ENCODE results near the gene COL11A1.

COL11A1 gene

DNA sequence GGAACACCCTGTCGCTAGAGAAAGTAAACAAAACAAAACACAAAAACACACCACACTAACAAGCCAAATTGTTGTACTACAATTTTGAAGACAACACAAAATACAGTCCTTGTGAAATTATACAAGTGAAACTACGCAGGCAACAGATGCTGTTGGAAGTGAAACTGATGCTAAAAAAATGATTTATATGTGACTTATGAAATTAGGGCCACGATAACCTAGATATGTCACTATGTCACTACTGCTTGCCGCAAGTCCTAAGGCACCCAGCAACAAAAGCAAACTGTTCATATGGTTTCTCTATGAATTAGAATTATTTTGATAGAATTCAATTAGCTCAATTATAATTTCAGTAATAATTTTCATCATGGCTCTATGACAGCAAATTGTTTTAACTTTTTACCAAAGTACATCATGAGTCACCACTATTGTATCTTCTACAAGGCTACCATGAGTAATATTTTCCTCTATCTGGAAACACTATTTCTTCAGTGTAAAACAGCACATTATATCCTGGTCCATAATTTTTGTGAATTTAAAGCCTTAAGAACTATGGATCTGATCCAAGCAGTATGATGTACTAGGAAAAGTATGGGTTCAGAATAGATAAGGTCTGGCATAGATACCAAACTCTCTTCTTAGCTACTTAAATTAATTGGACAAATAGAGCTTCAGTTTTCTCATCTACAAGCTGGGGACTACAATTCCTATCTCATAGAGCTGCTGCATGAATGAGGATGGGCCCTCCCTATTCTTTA, 216.3 kb downstream of the COL11A1 start:
- H3K9me3 ChIP-seq (ENCODE audit: insufficient read depth, low read depth, low read length), result no peaks in the 10 kb centered on the region
- H3K14ac ChIP-seq (ENCODE audit: low read length), result no peak overlapping the region
- peak overlapping the region; percentile 26 for H4K91ac ChIP-seq (ENCODE audit: low read depth, low read length)
- no peak overlapping the region for H4K8ac ChIP-seq (ENCODE audit: low read depth, low read length)
- H3K79me1 ChIP-seq (ENCODE audit: low read length), result no peaks in the 10 kb centered on the region
- H3K4me3 ChIP-seq (ENCODE audit: low read depth, low read length), result no peak overlapping the region
- no peak overlapping the region for H3K4me2 ChIP-seq (ENCODE audit: low read length)
- H3K79me2 ChIP-seq (ENCODE audit: control insufficient read depth, insufficient read depth, low read length, poor library complexity), result no peaks in the 10 kb centered on the region
- no peak overlapping the region for H2BK120ac ChIP-seq (ENCODE audit: insufficient read depth, low read length, poor library complexity)
- H2AK5ac ChIP-seq (ENCODE audit: low read length), result no peak overlapping the region
- no peaks in the 10 kb centered on the region for H3K4me1 ChIP-seq (ENCODE audit: control insufficient read depth in 1 of 2, insufficient read depth in 2 of 2, low read length in 2 of 2)
- peak in 1 of 2 donors; percentile 43 for DNase-seq
- no peak overlapping the region for H2BK5ac ChIP-seq (ENCODE audit: low read depth, low read length, poor library complexity)
- H3K4ac ChIP-seq (ENCODE audit: low read depth, low read length), result no peak overlapping the region
- no peak overlapping the region for H4K12ac ChIP-seq (ENCODE audit: low read depth, low read length)
- H3K36me3 ChIP-seq (ENCODE audit: control insufficient read depth in 1 of 2, insufficient read depth in 2 of 2, low read length in 2 of 2), result peaks cover 2 to 3% of the 10 kb centered on the region in 2 experiments
- H3K9ac ChIP-seq (ENCODE audit: low read length), result no peak overlapping the region
- no peak overlapping the region for H2AFZ ChIP-seq (ENCODE audit: insufficient read depth, low read length, poor library complexity)
- no peak overlapping the region for H3K18ac ChIP-seq (ENCODE audit: low read length)
- no peak overlapping the region for H3K23ac ChIP-seq (ENCODE audit: low read length)
- H2BK12ac ChIP-seq (ENCODE audit: low read length), result no peak overlapping the region
- no CpG with 5 or more reads among the region's 4 CpGs for WGBS (ENCODE audit: extremely low coverage, insufficient coverage, insufficient read length)
- no peak overlapping the region for H3K27ac ChIP-seq (ENCODE audit: low read depth, low read length)
- no peaks in the 10 kb centered on the region for H3K27me3 ChIP-seq (ENCODE audit: insufficient read depth, low read length)

DNA sequence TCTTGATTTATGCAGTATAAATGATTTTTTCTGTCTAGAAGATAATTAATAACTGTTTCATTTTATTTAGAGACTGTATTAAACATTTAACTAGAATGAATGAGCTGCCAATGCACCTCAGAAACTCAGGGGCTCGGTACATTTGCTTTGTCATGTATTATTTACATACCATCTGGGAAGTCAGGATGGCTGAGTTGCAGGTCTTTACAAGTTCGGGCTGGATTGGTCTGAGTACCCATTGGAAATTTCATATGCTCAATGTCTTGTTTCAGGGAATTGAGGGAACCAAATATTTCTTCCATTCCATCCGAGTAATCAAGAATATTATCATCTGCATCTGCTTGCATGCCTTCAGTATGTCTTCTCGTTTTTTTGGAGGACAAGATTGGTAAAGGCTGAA, 221.7 kb downstream of the COL11A1 start:
- Histone ChIP-seq H3K4me2 (ENCODE audit: low read length) (no peak overlapping the region), H3K4me3 (ENCODE audit: low read depth, low read length) (no peak overlapping the region), H3K79me1 (ENCODE audit: low read length) (no peaks in the 10 kb centered on the region), H3K27ac (ENCODE audit: low read depth, low read length) (no peak overlapping the region), H4K91ac (ENCODE audit: low read depth, low read length) (no peak overlapping the region), H3K9me3 (ENCODE audit: insufficient read depth, low read depth, low read length) (no peaks in the 10 kb centered on the region), H3K18ac (ENCODE audit: low read length) (no peak overlapping the region), H3K79me2 (ENCODE audit: control insufficient read depth, insufficient read depth, low read length, poor library complexity) (no peaks in the 10 kb centered on the region), H3K36me3 (ENCODE audit: control insufficient read depth in 1 of 2, insufficient read depth in 2 of 2, low read length in 2 of 2) (peaks cover under 1 to 3% of the 10 kb centered on the region in 2 experiments), H4K8ac (ENCODE audit: low read depth, low read length) (no peak overlapping the region), H2AFZ (ENCODE audit: insufficient read depth, low read length, poor library complexity) (no peak overlapping the region), H2BK5ac (ENCODE audit: low read depth, low read length, poor library complexity) (no peak overlapping the region), H3K27me3 (ENCODE audit: insufficient read depth, low read length) (no peaks in the 10 kb centered on the region), H3K4ac (ENCODE audit: low read depth, low read length) (no peak overlapping the region), H3K14ac (ENCODE audit: low read length) (no peak overlapping the region), H4K12ac (ENCODE audit: low read depth, low read length) (no peak overlapping the region), H2BK120ac (ENCODE audit: insufficient read depth, low read length, poor library complexity) (no peak overlapping the region), H3K23ac (ENCODE audit: low read length) (no peak overlapping the region), H2AK5ac (ENCODE audit: low read length) (no peak overlapping the region), H2BK12ac (ENCODE audit: low read length) (no peak overlapping the region), H3K4me1 (ENCODE audit: control insufficient read depth in 1 of 2, insufficient read depth in 2 of 2, low read length in 2 of 2) (peaks cover 0 to 7% of the 10 kb centered on the region in 2 experiments), H3K9ac (ENCODE audit: low read length) (no peak overlapping the region)
- no CpG with 5 or more reads among the region's 4 CpGs for WGBS (ENCODE audit: extremely low coverage, insufficient coverage, insufficient read length)
- DNase-seq, result no peak

- H4K12ac ChIP-seq (ENCODE audit: low read depth, low read length), result no peak overlapping the region
- H3K27me3 ChIP-seq (ENCODE audit: insufficient read depth, low read length), result no peaks in the 10 kb centered on the region
- H3K4ac ChIP-seq (ENCODE audit: low read depth, low read length), result no peak overlapping the region
- no peaks in the 10 kb centered on the region for H3K9me3 ChIP-seq (ENCODE audit: insufficient read depth, low read depth, low read length)
- no peak overlapping the region for H4K8ac ChIP-seq (ENCODE audit: low read depth, low read length)
- no peak overlapping the region for H2BK120ac ChIP-seq (ENCODE audit: insufficient read depth, low read length, poor library complexity)
- H3K18ac ChIP-seq (ENCODE audit: low read length), result no peak overlapping the region
- no peak overlapping the region for H2AFZ ChIP-seq (ENCODE audit: insufficient read depth, low read length, poor library complexity)
- no peak overlapping the region for H3K4me2 ChIP-seq (ENCODE audit: low read length)
- peaks cover 0 to 7% of the 10 kb centered on the region in 2 experiments for H3K4me1 ChIP-seq (ENCODE audit: control insufficient read depth in 1 of 2, insufficient read depth in 2 of 2, low read length in 2 of 2)
- no peaks in the 10 kb centered on the region for H3K79me1 ChIP-seq (ENCODE audit: low read length)
- H3K4me3 ChIP-seq (ENCODE audit: low read depth, low read length), result no peak overlapping the region
- H2BK5ac ChIP-seq (ENCODE audit: low read depth, low read length, poor library complexity), result no peak overlapping the region
- peaks cover 0 to 4% of the 10 kb centered on the region in 2 experiments for H3K36me3 ChIP-seq (ENCODE audit: control insufficient read depth in 1 of 2, insufficient read depth in 2 of 2, low read length in 2 of 2)
- H3K27ac ChIP-seq (ENCODE audit: low read depth, low read length), result no peak overlapping the region
- H3K23ac ChIP-seq (ENCODE audit: low read length), result no peak overlapping the region
- H2BK12ac ChIP-seq (ENCODE audit: low read length), result no peak overlapping the region
- no peak overlapping the region for H3K9ac ChIP-seq (ENCODE audit: low read length)
- H3K14ac ChIP-seq (ENCODE audit: low read length), result no peak overlapping the region
- WGBS (ENCODE audit: extremely low coverage, insufficient coverage, insufficient read length), result no CpG with 5 or more reads among the region's 4 CpGs
- no peaks in the 10 kb centered on the region for H3K79me2 ChIP-seq (ENCODE audit: control insufficient read depth, insufficient read depth, low read length, poor library complexity)
- H4K91ac ChIP-seq (ENCODE audit: low read depth, low read length), result peak overlapping the region; percentile 31
- DNase-seq, result no peak
- no peak overlapping the region for H2AK5ac ChIP-seq (ENCODE audit: low read length)
Measured at GRCh38 chr1:102884238-102884637, 224.1 kb downstream of the COL11A1 start.

DNA sequence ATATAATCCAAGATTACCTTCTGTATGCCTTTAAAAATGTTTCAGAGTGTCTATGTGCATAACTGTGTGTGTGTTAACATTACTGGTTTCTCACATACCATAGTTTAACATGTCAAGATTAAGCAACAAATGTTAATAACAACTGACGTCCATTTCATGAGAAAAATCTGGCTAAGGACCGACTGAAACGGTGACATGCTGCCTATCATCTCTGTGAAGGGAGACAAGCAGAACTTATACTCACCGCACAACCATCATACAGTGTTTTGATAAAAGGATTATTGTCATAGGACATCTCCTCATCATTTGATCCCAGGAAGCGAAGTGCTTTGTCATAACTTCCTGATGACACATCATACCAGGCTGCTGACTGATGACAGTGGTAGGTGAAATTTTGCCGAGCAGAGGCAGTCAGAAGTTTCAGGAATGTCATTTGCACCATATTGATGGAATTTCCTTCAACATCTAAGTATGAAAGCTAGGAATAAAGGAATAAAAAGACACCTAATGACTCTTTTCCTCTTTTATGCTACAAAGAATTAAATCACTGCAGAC, 228.8 kb downstream of the COL11A1 start:
- H3K4me3 ChIP-seq (ENCODE audit: low read depth, low read length), result no peak overlapping the region
- H3K79me1 ChIP-seq (ENCODE audit: low read length), result peaks cover 2% of the 10 kb centered on the region
- H2AFZ ChIP-seq (ENCODE audit: insufficient read depth, low read length, poor library complexity), result no peak overlapping the region
- H3K9me3 ChIP-seq (ENCODE audit: insufficient read depth, low read depth, low read length), result no peaks in the 10 kb centered on the region
- H3K79me2 ChIP-seq (ENCODE audit: control insufficient read depth, insufficient read depth, low read length, poor library complexity), result no peaks in the 10 kb centered on the region
- H4K12ac ChIP-seq (ENCODE audit: low read depth, low read length), result no peak overlapping the region
- no peak overlapping the region for H2BK12ac ChIP-seq (ENCODE audit: low read length)
- no peak overlapping the region for H4K8ac ChIP-seq (ENCODE audit: low read depth, low read length)
- no peak overlapping the region for H3K14ac ChIP-seq (ENCODE audit: low read length)
- H3K4me2 ChIP-seq (ENCODE audit: low read length), result no peak overlapping the region
- DNase-seq, result peak; percentile 78 to 91
- no peak overlapping the region for H2BK120ac ChIP-seq (ENCODE audit: insufficient read depth, low read length, poor library complexity)
- no peaks in the 10 kb centered on the region for H3K27me3 ChIP-seq (ENCODE audit: insufficient read depth, low read length)
- no peak overlapping the region for H2AK5ac ChIP-seq (ENCODE audit: low read length)
- no peak overlapping the region for H3K27ac ChIP-seq (ENCODE audit: low read depth, low read length)
- no peak overlapping the region for H3K18ac ChIP-seq (ENCODE audit: low read length)
- H3K23ac ChIP-seq (ENCODE audit: low read length), result no peak overlapping the region
- no peak overlapping the region for H2BK5ac ChIP-seq (ENCODE audit: low read depth, low read length, poor library complexity)
- H3K36me3 ChIP-seq (ENCODE audit: control insufficient read depth in 1 of 2, insufficient read depth in 2 of 2, low read length in 2 of 2), result peaks cover 2% of the 10 kb centered on the region in 2 experiments
- no peak overlapping the region for H4K91ac ChIP-seq (ENCODE audit: low read depth, low read length)
- H3K4me1 ChIP-seq (ENCODE audit: control insufficient read depth in 1 of 2, insufficient read depth in 2 of 2, low read length in 2 of 2), result peaks cover 0 to 6% of the 10 kb centered on the region in 2 experiments
- H3K4ac ChIP-seq (ENCODE audit: low read depth, low read length), result no peak overlapping the region
- no CpG with 5 or more reads among the region's 6 CpGs for WGBS (ENCODE audit: extremely low coverage, insufficient coverage, insufficient read length)
- no peak overlapping the region for H3K9ac ChIP-seq (ENCODE audit: low read length)

All from trophoblast cell (in vitro differentiated cells and primary cell).